HG02610 (cell line): ENCODE results near the gene CHCT1.
"Not testable (repeated sequence)": the region's sequence is repeated elsewhere in the genome, so short reads cannot be mapped to it uniquely, and the experiment has no call there.

Experiments
- ATAC-seq: cut with Tn5 transposase; IDR thresholded peaks from one replicate; pipeline ENCODE4 v1.9.1; 2021; ENCODE audit warnings: mild to moderate bottlenecking, moderate library complexity; ENCODE audit not compliant: unreplicated experiment

CHCT1 gene

GRCh38 chr17:60422162-60422665 lies at the start of gene CHCT1:
Gene CHCT1, plus strand, starts transcription at chr17:60422489. Its CDS starts 104 bp downstream, at chr17:60422593.
- no peak for ATAC-seq

- ATAC-seq = no peak
These were observed 49.4 kb upstream of the CHCT1 start for GRCh38 chr17:60372790-60373483.

GRCh38 chr17:60378187-60378586 lies 44.1 kb upstream of the CHCT1 start:
- not testable (repeated sequence) for ATAC-seq

- ATAC-seq = not testable (repeated sequence)
These were observed 42.8 kb upstream of the CHCT1 start for GRCh38 chr17:60379461-60379860.

GRCh38 chr17:60381958-60382357 lies 40.3 kb upstream of the CHCT1 start:
- ATAC-seq = no peak

- ATAC-seq = no peak
These were observed 38.9 kb upstream of the CHCT1 start for GRCh38 chr17:60383379-60383778.

GRCh38 chr17:60384921-60385320 lies 37.4 kb upstream of the CHCT1 start:
- not testable (repeated sequence) for ATAC-seq

- no peak for ATAC-seq
These were observed 35.9 kb upstream of the CHCT1 start for GRCh38 chr17:60386147-60387058.

- no peak for ATAC-seq
These were observed 34.6 kb upstream of the CHCT1 start for GRCh38 chr17:60387666-60388065.

GRCh38 chr17:60388742-60389141 lies 33.5 kb upstream of the CHCT1 start:
- no peak for ATAC-seq

- no peak for ATAC-seq
These were observed 32.1 kb upstream of the CHCT1 start for GRCh38 chr17:60390186-60390585.

- no peak for ATAC-seq
These were observed 31.3 kb upstream of the CHCT1 start for GRCh38 chr17:60390925-60391470.

- peak; percentile 6 for ATAC-seq
These were observed 30.7 kb upstream of the CHCT1 start for GRCh38 chr17:60391471-60392041.

- peak; percentile 88 for ATAC-seq
These were observed 30.0 kb upstream of the CHCT1 start, which contains the start of gene USP32 for GRCh38 chr17:60392042-60392844. Gene USP32, minus strand, starts transcription at chr17:60392133. Its CDS starts 194 bp downstream, at chr17:60391939.

GRCh38 chr17:60392845-60393702 lies 29.2 kb upstream of the CHCT1 start:
- ATAC-seq = no peak

- no peak for ATAC-seq
These were observed 28.2 kb upstream of the CHCT1 start for GRCh38 chr17:60393840-60394723.

GRCh38 chr17:60395508-60396065 lies 26.7 kb upstream of the CHCT1 start:
- ATAC-seq = peak; percentile 15

GRCh38 chr17:60396412-60396811 lies 25.9 kb upstream of the CHCT1 start:
- no peak for ATAC-seq
